GM19099 (cell line): ENCODE measurements around the gene FARP1.

Source experiments
- POLR2A ChIP-seq: IDR thresholded peaks from 3 replicates; pipeline ENCODE4 v1.6.1; 2011; ENCODE audit warnings: low read depth; ENCODE audit not compliant: insufficient read length; ENCODE audit errors: extremely low read depth

Gene FARP1

GRCh38 chr13:98243929-98244272 is 101.0 kb downstream of the FARP1 start:
- no peak for TF ChIP-seq POLR2A

GRCh38 chr13:98246538-98247172 is 103.8 kb downstream of the FARP1 start:
- no peak for TF ChIP-seq POLR2A

- no peak for TF ChIP-seq POLR2A
These were observed 108.8 kb downstream of the FARP1 start for GRCh38 chr13:98251708-98252107.

- no peak for TF ChIP-seq POLR2A
These were observed 110.1 kb downstream of the FARP1 start for GRCh38 chr13:98252931-98253470.

- TF ChIP-seq POLR2A = no peak
These were observed 110.6 kb downstream of the FARP1 start for GRCh38 chr13:98253526-98253925.

GRCh38 chr13:98254513-98254912 is 111.6 kb downstream of the FARP1 start:
- TF ChIP-seq POLR2A = no peak

- no peak for TF ChIP-seq POLR2A
These were observed 115.3 kb downstream of the FARP1 start for GRCh38 chr13:98258226-98258625.

- TF ChIP-seq POLR2A = no peak
These were observed 117.7 kb downstream of the FARP1 start for GRCh38 chr13:98260357-98261164.

- no peak for TF ChIP-seq POLR2A
These were observed 118.3 kb downstream of the FARP1 start for GRCh38 chr13:98261165-98261702.

- no peak for TF ChIP-seq POLR2A
These were observed 119.4 kb downstream of the FARP1 start for GRCh38 chr13:98262292-98262691.

- TF ChIP-seq POLR2A = no peak
These were observed 120.9 kb downstream of the FARP1 start for GRCh38 chr13:98263841-98264240.

GRCh38 chr13:98264877-98265276 is 122.0 kb downstream of the FARP1 start:
- no peak for TF ChIP-seq POLR2A

GRCh38 chr13:98265692-98266551 is 123.0 kb downstream of the FARP1 start:
- TF ChIP-seq POLR2A = no peak

- TF ChIP-seq POLR2A = no peak
These were observed 124.4 kb downstream of the FARP1 start for GRCh38 chr13:98267080-98267912.
